IPS DF 4.7 (cell line): ENCODE results near the gene TMEM131L.
"Not testable (repeated sequence)": the region's sequence is repeated elsewhere in the genome, so short reads cannot be mapped to it uniquely, and the experiment has no call there.

Experiments
- DNase-seq: peaks from one replicate; pipeline ENCODE4 v3.0.0-alpha.2; 2013; ENCODE audit warnings: low spot score; ENCODE audit errors: extremely low read depth

Gene TMEM131L

GRCh38 chr4:153448003-153448731, 18.0 kb upstream of the TMEM131L start:
- no peak for DNase-seq

- DNase-seq, result no peak
Measured at GRCh38 chr4:153449338-153449737, 16.8 kb upstream of the TMEM131L start.

- DNase-seq, result no peak
Measured at GRCh38 chr4:153450544-153450917, 15.6 kb upstream of the TMEM131L start.

- not testable (repeated sequence) for DNase-seq
Measured at GRCh38 chr4:153451145-153451544, 15.0 kb upstream of the TMEM131L start.

- DNase-seq, result no peak
Measured at GRCh38 chr4:153451911-153452657, 14.1 kb upstream of the TMEM131L start.

GRCh38 chr4:153452658-153453378, 13.3 kb upstream of the TMEM131L start:
- DNase-seq, result no peak

GRCh38 chr4:153453402-153453801, 12.8 kb upstream of the TMEM131L start:
- no peak for DNase-seq

- DNase-seq, result no peak
Measured at GRCh38 chr4:153458969-153459368, 7.2 kb upstream of the TMEM131L start.

- DNase-seq, result not testable (repeated sequence)
Measured at GRCh38 chr4:153461549-153461948, 4.6 kb upstream of the TMEM131L start.

- no peak for DNase-seq
Measured at GRCh38 chr4:153464068-153464467, 2.1 kb upstream of the TMEM131L start.

- no peak for DNase-seq
Measured at GRCh38 chr4:153465140-153465539, 1.0 kb upstream of the TMEM131L start.

- DNase-seq, result no peak
Measured at GRCh38 chr4:153465615-153466080, 512 bp upstream of the TMEM131L start.

GRCh38 chr4:153466949-153467896, 1.1 kb downstream of the TMEM131L start:
- no peak for DNase-seq

GRCh38 chr4:153467897-153468262, 1.7 kb downstream of the TMEM131L start:
- DNase-seq, result no peak

GRCh38 chr4:153468587-153468986, 2.4 kb downstream of the TMEM131L start:
- no peak for DNase-seq

GRCh38 chr4:153469031-153469430, 2.9 kb downstream of the TMEM131L start:
- no peak for DNase-seq

- not testable (repeated sequence) for DNase-seq
Measured at GRCh38 chr4:153471071-153471697, 5.0 kb downstream of the TMEM131L start.

GRCh38 chr4:153471698-153472093, 5.5 kb downstream of the TMEM131L start:
- no peak for DNase-seq

- no peak for DNase-seq
Measured at GRCh38 chr4:153472122-153473037, 6.2 kb downstream of the TMEM131L start.
